GM21786 (cell line): ENCODE data around the gene CEP131.

Experiments used
- ATAC-seq: cut with Tn5 transposase; IDR thresholded peaks from one replicate; pipeline ENCODE4 v1.9.1; 2021; ENCODE audit not compliant: unreplicated experiment

The CEP131 gene

DNA sequence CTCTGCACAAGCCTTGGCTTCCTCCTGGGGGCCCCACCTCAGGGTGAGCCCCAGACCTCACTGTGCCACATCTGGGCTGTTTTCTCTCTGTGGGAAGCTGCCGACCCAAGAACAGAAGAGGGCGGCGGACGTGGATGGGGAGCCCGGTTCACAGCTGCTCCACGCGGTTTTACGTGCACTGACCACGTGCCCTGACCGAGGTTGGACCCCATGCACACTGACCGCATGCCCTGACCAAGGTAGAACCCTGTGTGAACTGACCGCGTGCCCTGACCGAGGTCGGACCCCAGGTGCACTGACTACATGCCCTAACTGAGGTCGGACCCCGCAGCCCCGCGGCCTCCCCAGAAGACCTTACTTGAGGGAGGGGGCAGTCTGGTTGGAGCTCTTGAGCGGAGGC lies 19.6 kb downstream of the CEP131 start:
- ATAC-seq = no peak

DNA sequence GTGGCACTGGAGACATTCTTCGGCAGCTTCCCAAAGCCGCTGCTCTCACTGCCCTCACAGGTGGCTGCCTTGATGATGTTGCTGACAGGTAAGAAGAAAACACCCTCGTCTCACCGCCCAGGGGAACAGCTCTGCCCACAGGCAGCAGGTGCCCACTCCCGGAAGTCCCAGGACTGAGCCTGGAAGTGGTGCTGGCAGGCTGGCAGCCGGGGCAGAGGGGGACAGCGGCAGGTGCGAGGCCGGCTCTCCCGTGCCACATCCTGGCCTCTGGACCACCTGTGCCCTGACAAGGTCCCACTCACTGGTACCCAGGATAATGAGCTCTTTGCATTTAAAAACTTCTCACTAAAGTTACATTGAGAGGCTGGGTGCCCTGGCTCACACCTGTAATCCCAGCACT lies 20.4 kb downstream of the CEP131 start:
- no peak for ATAC-seq

DNA sequence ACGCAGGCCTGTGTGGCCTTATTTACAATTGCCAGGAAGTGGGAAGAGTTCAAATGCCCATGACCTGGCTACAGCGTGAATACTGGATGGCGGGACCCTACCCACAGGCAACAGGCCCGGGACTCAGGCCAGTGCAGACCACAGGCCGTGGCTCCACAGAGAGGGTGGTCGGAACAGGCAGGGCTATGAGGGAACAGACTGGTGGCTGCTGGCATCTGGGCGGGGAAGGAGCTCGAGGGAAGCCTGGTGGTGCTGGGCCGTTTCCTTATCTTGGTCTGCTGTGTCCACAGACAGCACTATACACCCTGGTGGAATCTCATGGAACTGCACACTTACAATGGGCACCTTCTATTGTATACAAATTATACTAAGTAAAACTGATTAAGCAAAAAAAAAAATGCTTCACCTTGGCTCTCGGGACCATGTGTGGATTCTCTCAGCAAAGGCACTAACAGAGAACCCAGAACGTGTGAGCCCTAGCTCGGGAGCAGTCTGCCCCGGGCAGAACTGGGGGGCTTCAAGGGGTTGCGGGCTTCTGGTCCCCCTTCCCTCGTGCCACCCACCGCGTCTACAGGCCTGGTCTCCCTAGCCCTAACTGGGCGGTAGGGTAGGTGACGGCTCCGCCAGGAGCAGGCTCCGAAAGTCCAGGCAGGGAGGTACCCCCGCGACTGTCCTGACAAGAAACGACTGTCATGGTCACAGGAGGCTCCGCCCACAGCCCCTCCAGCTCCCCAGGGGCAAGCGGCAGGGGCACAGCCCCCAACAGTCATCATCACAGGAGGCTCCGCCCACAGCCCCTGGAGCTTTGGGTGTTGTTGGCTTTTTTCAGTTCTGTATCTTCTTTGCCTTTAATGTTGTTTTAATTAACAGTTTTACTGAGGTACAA lies 21.8 kb downstream of the CEP131 start:
- ATAC-seq = no peak

DNA sequence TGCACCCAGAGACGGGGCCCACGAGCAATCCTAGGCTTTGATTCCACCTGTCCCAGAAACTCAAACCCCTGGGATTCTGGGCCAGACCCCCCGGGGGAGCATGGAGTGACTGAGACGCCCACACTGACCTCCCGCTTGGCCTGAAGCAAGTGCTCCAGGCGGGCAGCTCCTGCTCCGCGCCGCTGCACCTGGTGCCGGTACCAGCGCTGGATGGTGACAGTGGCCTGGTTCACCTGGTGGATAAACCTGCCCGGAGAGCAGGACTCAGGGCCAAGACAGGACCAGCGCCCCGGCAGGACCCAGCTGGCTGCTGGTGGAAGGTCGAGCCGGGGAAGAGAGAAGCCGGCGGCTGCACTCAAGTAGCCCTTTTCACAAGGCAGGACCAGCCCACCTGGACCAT lies 22.6 kb downstream of the CEP131 start:
- ATAC-seq = no peak

DNA sequence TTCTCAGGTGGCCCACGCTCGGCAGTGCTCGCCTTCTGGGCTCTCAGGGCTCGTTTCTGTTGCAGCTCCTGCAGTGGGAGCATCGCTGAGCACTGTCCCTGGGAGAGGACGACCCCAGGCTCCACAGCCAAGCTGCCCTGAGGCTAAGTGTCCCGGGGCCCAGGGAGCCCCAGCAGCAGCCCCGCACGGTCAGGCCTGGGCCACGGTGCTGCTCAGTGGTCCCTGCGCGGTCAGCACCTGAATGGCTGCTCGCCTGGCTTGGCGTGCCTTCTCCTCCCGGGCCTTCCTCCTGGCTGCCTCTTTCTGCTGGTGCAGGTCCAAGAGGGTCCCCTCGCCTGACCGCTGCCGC lies 23.3 kb downstream of the CEP131 start:
- ATAC-seq = no peak

DNA sequence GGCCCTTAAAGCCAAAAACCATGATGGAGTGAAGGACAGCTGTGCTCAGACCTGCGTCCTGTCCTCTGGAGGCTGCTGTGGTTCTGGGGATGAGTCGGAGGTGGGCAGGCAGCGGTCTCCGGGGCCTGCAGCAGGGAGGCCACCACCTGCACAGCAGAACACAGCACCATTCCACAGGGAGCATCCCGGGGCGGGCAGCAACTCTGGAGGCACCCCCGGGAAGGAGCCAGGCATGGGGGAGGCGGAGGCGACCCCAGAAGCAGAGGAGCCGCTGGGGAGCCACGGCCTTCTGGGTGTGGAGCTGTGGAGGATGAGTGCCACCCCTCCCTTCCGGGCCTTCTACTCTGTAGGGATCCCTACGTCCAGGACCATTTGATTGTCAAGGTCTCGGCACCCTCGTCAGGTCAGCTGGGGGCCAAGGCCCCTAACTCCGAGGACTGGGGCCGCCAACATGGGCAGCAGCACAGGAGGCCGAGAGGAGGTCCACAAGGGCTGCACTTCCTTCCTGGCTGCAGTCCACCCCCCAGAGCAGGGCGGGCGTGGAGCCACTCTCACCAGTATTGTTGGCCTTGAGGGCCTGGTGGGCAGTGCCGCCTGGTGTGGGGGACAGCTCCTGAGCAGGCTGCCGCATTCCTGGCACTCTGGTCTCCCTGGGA lies 23.8 kb downstream of the CEP131 start:
- ATAC-seq = no peak

DNA sequence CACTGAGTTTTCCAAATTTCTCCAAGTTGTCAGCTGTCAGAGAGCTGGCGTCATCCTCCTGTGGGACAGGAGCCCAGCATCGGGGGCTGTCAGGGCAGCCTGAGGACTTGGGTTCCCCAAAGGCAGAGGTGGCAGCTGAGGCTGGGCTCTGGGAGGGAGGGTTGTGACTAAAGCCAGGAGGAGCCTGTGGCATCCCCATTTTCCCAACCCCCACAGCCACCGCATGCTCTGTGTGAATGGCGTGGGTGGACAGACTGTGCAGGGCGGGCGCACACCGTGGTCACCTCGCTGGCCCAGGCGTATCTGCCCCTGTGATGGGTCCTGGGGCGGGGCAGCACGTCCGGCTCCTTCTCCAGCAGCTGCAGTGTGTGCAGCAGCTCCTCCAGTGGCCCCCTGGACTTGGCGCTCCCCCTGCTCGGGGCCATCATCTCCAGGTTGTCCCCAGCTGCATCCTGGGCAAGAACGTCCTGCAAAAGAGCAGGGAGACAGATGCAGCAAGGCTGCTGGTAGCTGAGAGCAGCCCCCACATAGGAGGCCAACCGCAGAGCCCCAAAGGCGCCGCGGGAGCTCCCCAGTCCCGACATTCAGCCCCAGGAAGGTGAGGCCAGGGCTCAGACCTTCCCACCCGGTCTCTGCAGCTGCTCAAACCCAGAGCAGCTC lies 24.8 kb downstream of the CEP131 start:
- ATAC-seq = no peak

DNA sequence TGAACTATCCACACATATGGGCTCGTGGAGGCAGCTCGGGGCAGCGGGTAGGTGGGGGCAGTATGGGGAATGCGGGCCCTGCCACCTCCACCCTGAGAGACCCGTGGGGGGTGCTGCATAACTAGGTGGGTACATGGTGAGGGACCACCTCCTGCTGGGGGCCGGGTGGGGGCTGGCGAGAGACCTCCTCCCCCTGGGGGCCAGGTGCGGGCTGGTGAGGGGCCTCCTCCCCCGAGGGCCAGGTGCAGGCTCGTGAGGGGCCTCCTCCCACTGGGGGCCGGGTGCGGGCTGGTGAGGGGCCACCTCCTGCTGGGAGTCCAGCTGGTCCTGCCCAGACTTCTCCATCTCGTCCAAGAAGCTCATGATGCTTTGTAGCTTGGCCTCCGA lies 25.4 kb downstream of the CEP131 start:
- ATAC-seq = no peak

DNA sequence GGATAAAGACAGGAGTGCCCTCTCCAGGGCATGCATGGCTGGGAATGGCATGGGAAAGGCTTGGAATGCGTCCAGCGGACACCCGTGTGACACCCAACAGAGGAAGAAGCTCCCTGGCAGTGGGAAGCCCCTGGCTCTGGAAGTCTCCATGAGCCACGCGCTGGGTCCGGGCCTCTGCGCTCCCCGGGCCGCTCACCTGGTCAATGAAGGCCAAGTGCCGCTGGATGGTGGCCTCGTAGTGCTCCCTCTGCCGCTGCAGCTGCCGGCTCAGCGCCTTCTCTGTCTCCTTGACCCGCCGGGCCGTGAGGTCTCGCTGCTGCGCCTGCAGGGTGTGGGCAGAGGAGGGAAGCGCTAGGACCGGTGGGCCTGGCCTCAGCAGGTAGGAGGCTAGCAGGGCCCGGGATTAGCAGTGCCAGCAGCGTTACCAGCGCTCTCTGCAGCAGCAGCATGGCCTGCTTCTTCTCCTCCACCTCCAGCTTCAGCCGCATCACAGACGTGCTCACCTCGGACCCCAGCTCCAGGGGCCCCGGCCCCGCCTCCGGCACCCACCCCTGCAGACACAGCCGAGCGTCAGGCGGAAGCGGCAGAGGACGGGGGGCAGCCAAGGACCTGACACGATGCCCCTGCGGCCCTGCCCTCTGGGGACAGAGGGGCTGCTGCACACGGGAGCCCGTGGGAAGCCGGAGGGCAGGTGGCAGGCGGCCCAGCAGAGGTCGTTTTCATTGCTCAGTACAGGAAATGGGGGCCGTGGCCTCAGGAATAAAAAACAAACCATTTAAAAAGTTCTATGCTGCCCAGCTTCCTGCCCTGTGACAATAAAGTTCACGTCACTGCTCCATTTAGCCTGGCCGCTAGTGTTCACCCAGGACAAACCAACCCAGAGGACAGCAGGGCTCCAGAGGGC lies 26.0 kb downstream of the CEP131 start:
- no peak for ATAC-seq

DNA sequence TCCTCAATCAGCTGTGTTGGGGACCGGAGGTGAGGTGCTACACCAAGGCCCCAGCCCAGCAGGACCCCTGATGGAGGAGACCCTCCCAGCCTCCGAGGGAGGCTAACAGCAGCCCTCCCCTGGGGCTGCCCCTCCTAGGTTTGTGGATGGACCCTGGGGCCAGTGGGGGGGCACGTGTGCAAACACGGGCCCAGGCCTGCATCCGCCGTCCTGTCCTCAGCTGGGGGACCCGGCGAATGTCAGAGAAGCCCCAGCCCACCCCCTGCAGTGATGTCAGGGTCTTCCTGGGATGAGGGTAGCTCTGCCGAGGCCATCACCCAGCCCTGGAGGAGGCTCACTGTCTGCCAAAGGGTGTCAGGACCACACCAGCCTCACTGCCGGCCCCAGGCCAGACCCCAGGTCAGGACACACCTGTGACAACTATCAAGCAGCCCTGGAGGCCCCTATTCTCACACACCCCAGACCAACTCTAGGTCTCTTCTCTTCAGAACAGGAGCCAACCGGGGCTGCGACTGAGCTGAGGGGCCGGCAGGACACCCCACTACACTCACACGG lies 26.7 kb downstream of the CEP131 start:
- ATAC-seq = no peak

DNA sequence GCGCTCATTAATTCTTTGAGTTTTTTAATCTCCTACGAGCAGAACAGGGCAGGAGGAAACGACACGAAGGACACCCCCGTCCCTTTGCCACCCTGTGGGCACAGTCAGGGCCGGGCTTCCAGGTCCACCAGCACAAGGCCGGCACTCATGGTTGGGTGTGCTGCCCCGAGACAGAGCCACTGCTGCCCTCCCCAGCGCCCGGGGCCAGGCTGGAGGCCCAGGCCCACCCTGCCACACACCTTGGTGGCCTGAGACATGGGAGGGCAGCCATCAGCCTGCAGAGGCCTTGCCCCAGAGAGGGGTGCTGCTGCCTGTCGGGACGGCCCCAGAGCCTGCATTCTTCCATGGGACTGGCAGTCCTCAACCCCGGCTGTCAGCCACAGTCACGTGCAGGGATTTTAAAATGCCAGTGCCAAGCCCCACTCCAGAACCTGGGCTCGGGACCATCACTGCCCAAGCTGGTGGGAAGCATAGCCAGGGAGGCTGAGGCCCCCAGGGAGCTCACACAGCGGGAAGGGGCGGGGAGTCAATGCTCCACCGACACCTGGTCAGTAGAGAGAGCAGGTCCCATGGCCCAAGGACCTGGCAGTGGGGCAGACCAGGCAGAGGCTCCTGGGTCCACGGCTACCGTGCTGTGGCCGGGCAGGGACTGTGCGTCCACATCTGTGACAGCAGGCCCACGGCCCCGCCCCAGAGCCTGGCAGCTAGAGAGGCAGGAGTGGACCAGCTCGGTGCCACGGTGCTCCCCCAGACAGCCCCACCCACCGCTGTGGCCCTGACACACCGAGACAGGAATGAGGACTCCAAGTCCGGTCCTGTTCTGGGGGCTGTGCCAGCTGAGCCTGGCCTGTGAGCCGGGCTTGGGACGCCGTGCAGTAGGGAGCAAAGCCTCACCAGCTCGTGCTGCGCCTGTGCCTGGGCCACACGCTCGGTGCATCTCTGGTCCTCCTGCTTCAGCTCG lies 27.5 kb downstream of the CEP131 start:
- ATAC-seq = no peak

DNA sequence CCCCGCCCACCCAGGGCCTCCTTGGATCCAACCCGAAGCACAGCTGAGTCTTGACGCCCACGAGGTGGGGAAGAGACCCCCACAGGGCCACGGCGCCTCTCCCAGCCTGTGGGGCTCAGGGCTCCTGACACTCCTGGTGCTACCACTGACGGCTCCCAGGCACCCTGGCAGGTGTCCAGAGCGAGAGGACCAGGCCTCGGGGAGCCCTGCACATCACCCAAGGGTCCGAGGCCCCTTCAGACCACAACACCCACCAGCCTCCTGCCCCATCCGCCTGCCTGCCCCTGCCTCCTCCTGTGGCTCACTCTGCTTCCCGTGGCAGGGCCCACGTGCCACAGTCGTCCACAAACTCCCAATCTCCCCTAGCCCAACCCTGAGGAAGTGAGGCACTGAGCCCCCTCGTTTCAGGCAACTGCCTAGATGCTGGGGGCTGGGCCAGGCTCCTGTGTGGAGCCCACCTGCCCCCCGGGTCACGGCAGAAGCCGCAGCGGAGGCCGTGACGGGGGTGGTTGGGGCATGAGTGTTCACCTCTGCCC lies 28.5 kb downstream of the CEP131 start:
- no peak for ATAC-seq

DNA sequence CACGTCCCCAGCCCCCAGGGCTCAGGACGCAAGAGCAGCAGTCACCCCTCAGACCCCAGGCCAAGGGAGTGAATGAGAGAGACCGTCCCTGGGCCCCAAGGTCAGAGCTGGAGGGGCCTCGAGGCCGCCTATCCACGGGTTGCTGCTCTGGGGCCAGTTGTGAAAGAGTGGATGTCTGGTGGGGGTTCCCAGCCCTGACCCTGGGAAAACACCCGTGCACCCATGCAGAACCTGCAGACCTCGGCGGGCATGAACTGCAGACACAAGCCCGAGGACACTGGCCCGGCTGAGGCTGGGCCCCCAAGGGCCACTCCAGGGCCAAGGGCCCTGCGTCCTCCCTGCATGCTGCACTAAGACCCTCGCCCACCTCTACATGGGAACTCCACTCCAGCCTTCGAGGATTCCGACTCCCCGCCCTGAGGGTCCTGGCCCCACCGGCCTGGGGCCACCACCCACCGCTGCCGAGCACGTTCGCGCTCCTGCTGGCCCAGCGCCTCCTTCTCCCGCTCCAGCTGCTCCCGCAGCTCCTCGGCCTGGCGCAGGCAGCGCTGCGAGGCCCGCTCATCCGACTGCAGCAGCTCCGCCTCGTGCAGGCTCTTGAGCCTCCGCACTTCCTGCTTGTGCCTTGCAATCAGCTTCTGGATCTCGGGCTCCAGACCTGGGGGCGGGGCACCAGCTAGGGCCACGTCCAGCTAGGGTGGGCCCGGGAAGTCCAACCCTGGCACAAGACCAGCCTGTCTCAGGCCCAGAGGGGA lies 29.1 kb downstream of the CEP131 start:
- ATAC-seq = no peak

DNA sequence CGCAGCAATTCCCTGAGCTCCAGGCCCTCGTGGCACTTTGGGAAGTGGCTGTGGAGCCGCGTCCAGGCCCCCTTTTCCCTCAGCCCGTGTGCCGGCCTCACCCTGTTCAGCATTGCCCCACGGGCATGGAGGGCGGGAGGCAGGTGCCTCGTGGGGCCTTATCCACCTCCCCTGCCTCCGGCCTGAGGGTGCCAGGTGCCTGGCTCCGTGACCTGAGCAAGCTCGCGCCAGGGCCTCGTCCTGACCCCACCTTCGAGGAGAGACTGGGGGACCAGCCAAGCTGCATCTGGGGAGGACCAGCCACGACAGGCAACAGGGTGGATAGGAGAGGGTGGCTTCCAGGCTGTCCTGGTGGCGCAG lies 29.7 kb downstream of the CEP131 start:
- ATAC-seq = no peak

DNA sequence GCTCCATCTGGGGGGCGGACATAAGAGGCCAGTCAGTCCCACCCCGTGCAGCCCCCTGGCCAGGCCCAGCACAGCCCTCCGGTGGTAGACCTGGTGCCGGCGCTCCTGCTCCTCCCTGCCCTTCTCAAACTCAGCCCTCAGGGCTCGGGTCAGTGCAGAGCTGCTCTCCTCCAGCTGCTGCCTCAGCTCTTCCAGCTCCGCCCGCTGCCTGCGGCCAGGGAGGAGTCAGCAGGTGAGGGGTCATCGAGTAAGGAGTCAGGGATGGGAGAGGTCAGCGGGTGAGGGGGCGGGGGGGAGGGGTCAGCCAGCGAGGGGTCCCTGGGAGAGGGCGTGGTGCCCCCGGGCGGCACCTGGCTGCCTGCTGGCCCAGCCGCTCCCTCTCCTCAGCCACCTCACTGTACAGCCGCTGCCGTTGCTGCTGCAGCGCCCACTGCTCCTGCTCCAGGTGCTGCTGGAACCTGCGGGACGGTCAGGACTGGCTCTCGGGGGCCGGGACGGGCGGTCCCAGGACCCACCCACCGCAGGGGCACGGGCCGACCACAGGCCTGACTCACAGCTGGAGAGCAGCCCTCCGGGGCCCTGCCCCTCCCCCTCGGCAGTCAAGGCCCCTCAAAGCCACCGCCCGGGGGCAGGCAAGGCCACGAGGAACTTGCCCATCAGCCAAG lies 30.2 kb downstream of the CEP131 start:
- ATAC-seq = no peak

DNA sequence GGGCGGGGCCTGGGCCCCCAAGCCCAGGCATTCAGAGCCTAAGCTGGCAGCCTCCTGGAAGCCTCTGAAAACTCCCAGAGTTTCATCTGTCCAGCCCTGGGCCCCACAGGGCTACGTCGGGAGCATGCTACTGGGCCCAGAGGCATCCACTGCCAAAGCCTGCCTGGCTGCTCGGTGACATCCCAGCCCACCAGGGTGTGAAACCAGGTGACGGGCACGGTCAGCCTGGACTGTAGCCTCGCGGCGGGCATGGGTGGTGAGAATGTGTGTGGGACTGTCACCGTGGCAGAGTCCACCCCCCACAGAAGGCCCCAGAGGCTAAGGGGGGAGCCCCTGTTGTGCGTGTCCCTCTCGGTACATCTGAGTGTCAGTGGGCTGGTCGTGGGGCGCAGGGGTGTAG lies 31.1 kb downstream of the CEP131 start:
- no peak for ATAC-seq

DNA sequence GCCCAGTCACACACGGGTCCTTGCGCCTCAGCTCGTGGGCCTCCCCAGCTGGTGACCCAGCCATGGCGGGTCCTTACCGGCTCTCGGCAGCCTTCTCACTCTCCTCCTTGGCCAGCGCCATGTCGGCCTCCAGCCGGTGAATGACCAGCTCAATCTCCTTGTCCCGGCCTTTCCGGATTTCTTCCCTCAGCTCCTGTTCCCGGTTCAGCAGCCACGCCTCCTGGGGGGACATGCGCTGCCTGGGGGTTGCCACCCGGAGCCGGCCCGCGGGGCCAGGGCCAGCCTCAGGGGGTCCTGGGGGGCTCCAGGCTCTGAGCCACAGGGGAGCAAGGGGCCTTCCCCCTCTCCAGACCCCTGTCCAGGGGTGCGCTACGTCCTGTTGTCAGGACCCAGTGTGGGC lies 31.6 kb downstream of the CEP131 start:
- no peak for ATAC-seq

DNA sequence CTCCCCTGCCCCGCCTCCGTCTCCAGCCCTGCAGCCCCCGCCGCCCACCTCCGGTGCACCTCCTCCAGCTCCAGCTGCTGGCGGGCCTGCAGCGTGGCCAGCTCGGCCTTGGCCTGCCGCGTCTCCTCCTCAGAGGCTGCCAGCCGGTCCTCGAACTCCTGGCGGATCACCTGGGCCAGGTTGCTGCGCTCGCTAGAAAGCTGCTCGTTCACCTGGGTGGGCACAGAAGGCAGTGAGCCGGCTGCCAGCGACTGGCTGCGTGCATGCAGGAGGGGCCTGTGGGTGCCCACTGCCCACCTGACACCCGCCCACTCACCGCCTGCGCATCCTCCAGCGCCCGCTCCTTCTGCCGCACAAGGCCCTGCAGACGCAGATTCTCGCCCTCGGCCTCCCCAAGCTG lies 32.2 kb downstream of the CEP131 start:
- no peak for ATAC-seq
